GM12878 (cell line): ENCODE results near the gene HOOK1. TPM values are rescaled to one million over a fixed set of nuclear protein-coding genes. Genes with fewer than 3 reads are reported as not detected.

Experiments
- ATAC-seq: fragments of 200-7000 bp; cut with Tn5 transposase; 3 replicates; pipeline ENCODE4 v1.9.1; 2020; ENCODE audit warnings: mild to moderate bottlenecking, moderate library complexity
- BruUV-seq: library from RNA; stranded (reverse); fragments of 400-500 nt; replicated peaks from 2 replicates; lab custom pipeline; 2021; lab: Mats Ljungman, UMichigan
- CTCF ChIA-PET: fragments of 300-600 bp; sonication (Branson Sonifier 250); formaldehyde crosslinking; extraction: SDS; loops from one replicate; lab custom pipeline; 2021; ENCODE audit warnings: inconsistent platforms; lab: Yijun Ruan, JAX
- POLR2A ChIA-PET: fragments of 350-600 bp; formaldehyde crosslinking; extraction: SDS; loops from one replicate; lab custom pipeline; 2021; ENCODE audit warnings: inconsistent platforms; lab: Charles Lee
- RAD21 ChIA-PET: fragments of 300-600 bp; sonication (Branson Sonifier 250); formaldehyde crosslinking; loops from one replicate; lab custom pipeline; 2023; ENCODE audit warnings: antibody characterized with exemption; ENCODE audit not compliant: unreplicated experiment; lab: Charles Lee
- SMC1A ChIA-PET: fragments of 300-600 bp; sonication (Branson Sonifier 250); formaldehyde crosslinking; loops from one replicate; lab custom pipeline; 2023; ENCODE audit not compliant: unreplicated experiment, uncharacterized antibody; lab: Charles Lee
- DNase-seq: peaks from one replicate; pipeline ENCODE4 v3.0.0-alpha.2; 2011; ENCODE audit warnings: low read depth, low spot score
- FAIRE-seq: peaks from 3 replicates; lab custom pipeline; 2011; peaks lifted over from hg19 to GRCh38; lab: Jason Lieb, UNC
- H2AFZ ChIP-seq: 2 replicates; pipeline ENCODE4 v1.6.0; 2011; ENCODE audit warnings: low read depth, low read length, control low read depth; ENCODE audit not compliant: control insufficient read depth
- H3K27ac ChIP-seq: 2 replicates; pipeline ENCODE4 v1.5.1; 2011; ENCODE audit warnings: control low read depth; ENCODE audit not compliant: control insufficient read depth, insufficient read depth
- H3K27me3 ChIP-seq, 2 experiments: replicated peaks in 1 of 2; 2 replicates each; pipeline versions ENCODE4 v1.6.0 to v1.6.1; 2011; ENCODE audit warnings: low read length in 1 of 2; ENCODE audit not compliant: control insufficient read depth in 2 of 2, insufficient read depth in 2 of 2
- H3K36me3 ChIP-seq, 2 experiments: 2 replicates each; pipeline ENCODE4 v1.5.1; 2011; ENCODE audit warnings: low read length in 1 of 2; ENCODE audit not compliant: control insufficient read depth in 2 of 2, insufficient read depth in 2 of 2
- H3K4me1 ChIP-seq: 2 replicates; pipeline ENCODE4 v1.6.1; 2011; ENCODE audit warnings: mild to moderate bottlenecking, low read length, moderate library complexity, mixed read lengths; ENCODE audit not compliant: control insufficient read depth, insufficient read depth
- H3K4me2 ChIP-seq: 2 replicates; pipeline ENCODE4 v1.6.0; 2011; ENCODE audit warnings: control low read depth; ENCODE audit not compliant: control insufficient read depth, insufficient read depth
- H3K4me3 ChIP-seq: fragments of 200-600 bp; sonication (generic); 2 replicates; pipeline ENCODE4 v1.5.1; 2016
- H3K79me2 ChIP-seq: 2 replicates; pipeline ENCODE4 v1.6.0; 2011; ENCODE audit warnings: low read length; ENCODE audit not compliant: control insufficient read depth, insufficient read depth
- H3K9ac ChIP-seq: 2 replicates; pipeline ENCODE4 v1.8.0; 2011; ENCODE audit warnings: low read length, control low read depth, mixed read lengths; ENCODE audit not compliant: control insufficient read depth, insufficient read depth
- H3K9me3 ChIP-seq: replicated peaks from 3 replicates; pipeline ENCODE4 v1.5.1; 2011; ENCODE audit warnings: mild to moderate bottlenecking, low read length; ENCODE audit not compliant: control insufficient read depth, insufficient read depth
- H4K20me1 ChIP-seq: 2 replicates; pipeline ENCODE4 v1.6.0; 2011; ENCODE audit not compliant: control insufficient read depth, insufficient read depth
- BACH1 ChIP-seq: fragments of 450-650 bp; IDR thresholded peaks from 2 replicates; pipeline ENCODE4 v1.6.1; 2017; ENCODE audit warnings: mild to moderate bottlenecking, borderline replicate concordance
- BMI1 ChIP-seq: fragments of 450-650 bp; IDR thresholded peaks from 2 replicates; pipeline ENCODE4 v1.6.1; 2016; ENCODE audit warnings: mild to moderate bottlenecking, moderate library complexity, borderline replicate concordance
- CREM ChIP-seq: IDR thresholded peaks from 2 replicates; pipeline ENCODE4 v1.6.1; 2014; ENCODE audit warnings: antibody characterized with exemption, low read depth
- EED ChIP-seq: sonication (generic); IDR thresholded peaks from 2 replicates; pipeline ENCODE4 v1.6.1; 2016; ENCODE audit warnings: antibody characterized with exemption, low read depth
- ELK1 ChIP-seq: IDR thresholded peaks from 2 replicates; pipeline ENCODE4 v1.6.1; 2012; ENCODE audit warnings: low read depth, low read length, improper control_type of control experiment
- HDAC2 ChIP-seq: fragments of 200-600 bp; sonication (generic); IDR thresholded peaks from 2 replicates; pipeline ENCODE4 v1.6.1; 2017
- IRF5 ChIP-seq: fragments of 450-650 bp; IDR thresholded peaks from 2 replicates; pipeline ENCODE4 v1.6.1; 2017; ENCODE audit warnings: borderline replicate concordance
- JUNB ChIP-seq: IDR thresholded peaks from 2 replicates; pipeline ENCODE4 v1.6.1; 2016; ENCODE audit warnings: antibody characterized with exemption, mild to moderate bottlenecking
- MEF2A ChIP-seq: IDR thresholded peaks from 2 replicates; pipeline ENCODE4 v1.6.1; 2011; ENCODE audit warnings: low read depth, mild to moderate bottlenecking, low read length, moderate library complexity; ENCODE audit not compliant: insufficient read depth
- MLLT1 ChIP-seq: fragments of 450-650 bp; IDR thresholded peaks from 2 replicates; pipeline ENCODE4 v1.6.1; 2016; ENCODE audit warnings: mild to moderate bottlenecking
- MTA2 ChIP-seq: fragments of 450-650 bp; IDR thresholded peaks from 2 replicates; pipeline ENCODE4 v1.6.1; 2016; ENCODE audit warnings: low read depth, mild to moderate bottlenecking, moderate library complexity
- SKIL ChIP-seq: fragments of 450-650 bp; IDR thresholded peaks from 2 replicates; pipeline ENCODE4 v1.6.1; 2017; ENCODE audit warnings: mild to moderate bottlenecking, low read depth, inconsistent platforms; ENCODE audit not compliant: poor library complexity, severe bottlenecking
- STAT3 ChIP-seq: IDR thresholded peaks from 2 replicates; pipeline ENCODE4 v1.6.1; 2011; ENCODE audit warnings: low read depth, low read length, improper control_type of control experiment
- USF1 ChIP-seq: IDR thresholded peaks from 2 replicates; pipeline ENCODE4 v1.6.1; 2011; ENCODE audit warnings: borderline replicate concordance, low read depth, mild to moderate bottlenecking, moderate library complexity, mixed read lengths, low read length; ENCODE audit not compliant: insufficient read depth; ENCODE audit errors: extremely low read length
- WGBS: methylation state at CpG from one replicate; pipeline ENCODE4 v1.1.6; 2016; ENCODE audit warnings: low lambda C conversion rate; ENCODE audit not compliant: insufficient replicate concordance, insufficient coverage; ENCODE audit errors: missing lambda C conversion rate; 5-methylcytosine and 5-hydroxymethylcytosine counted together
- in situ Hi-C: fragments of 300-500 bp; cut with MboI; formaldehyde crosslinking; loops from 9 replicates; pipeline ENCODE4 v1.14.3; 2018; ENCODE audit warnings: mixed read lengths
- intact Hi-C: fragments of 100-400 bp; cut with micrococcal nuclease; formaldehyde crosslinking; loops from one replicate; pipeline ENCODE4 v1.14.2; 2022; ENCODE audit not compliant: unreplicated experiment
- polyA plus RNA-seq, 11 experiments: library from polyadenylated mRNA; depleted of rRNA in 4 of 11; unstranded in 6 of 11; stranded (reverse) in 5 of 11; fragments of >200 nt; fragmentation: Nextera tagmentation in 4 of 11; fragmentation: Illumina TruSeq in 1 of 11; extraction: Ambion mirVana in 4 of 11; extraction: Trizol in 1 of 11; gene quantifications; 1 replicate in 1 of 11; 2 replicates in 10 of 11; pipeline versions ENCODE4 v1.2.1 to v1.2.3, GENCODE V29; 2011 to 2016; ENCODE audit warnings: inconsistent platforms in 2 of 11, missing spikeins in 2 of 11, low read depth in 1 of 11
- total RNA-seq, 4 experiments: library from RNA; depleted of rRNA in 3 of 4; stranded (reverse); fragments of >200 nt in 3 of 4; fragmentation: Illumina TruSeq in 1 of 4; extraction: Trizol in 1 of 4; gene quantifications; 2 replicates each; pipeline versions ENCODE4 v1.2.1 to v1.2.3, GENCODE V29; 2013 to 2021

HOOK1 gene
- total and polyA plus RNA-seq, 10 of the 15 experiments (the other 5 are each of a cell fraction or from before 2014, with no cell fraction given), result 1.4 to 15.4 (median 3.7) TPM

GRCh38 chr1:59766227-59766855 lies 48.4 kb upstream of the HOOK1 start (continued):
- TF ChIP-seq ELK1, result no peak
- no peak for TF ChIP-seq STAT3
- TF ChIP-seq MTA2, result no peak
- TF ChIP-seq USF1, result no peak

- no peak overlapping the region for H3K4me3 ChIP-seq
- H3K4me1 ChIP-seq, result no peaks in the 10 kb centered on the region
- ChIA-PET SMC1A (interaction anchor here (0.6 to 1.1 kb wide), 3 partner anchors 9 to 1392 kb away, joined by 3 to 5 read pairs (median 3); no protein-coding TSS in a partner anchor), POLR2A (no interaction called here), RAD21 (interaction anchor here (0.9 kb wide), 1 partner anchor 67 kb away, joined by 3 read pairs; no protein-coding TSS in a partner anchor), CTCF (interaction anchor here (1.5 to 1.6 kb wide), 2 partner anchors 15 to 180 kb away, joined by 3 read pairs; no protein-coding TSS in a partner anchor)
- H3K27ac ChIP-seq, result no peak overlapping the region
- no TSS peak for BruUV-seq
- TF ChIP-seq SKIL (no peak), MEF2A (no peak), BMI1 (no peak), USF1 (no peak), IRF5 (no peak), MLLT1 (no peak), JUNB (no peak), BACH1 (no peak), EED (no peak), CREM (no peak), HDAC2 (no peak)
- 53% methylated on average over 2 of the region's 2 CpGs for WGBS
- no peak overlapping the region for H2AFZ ChIP-seq
- FAIRE-seq (no peak), DNase-seq (no peak), ATAC-seq (no peak)
- H4K20me1 ChIP-seq, result no peaks in the 10 kb centered on the region
- intact Hi-C loops, result no loop called here
- H3K36me3 ChIP-seq, result no peaks in the 10 kb centered on the region
- no peaks in the 10 kb centered on the region for H3K9me3 ChIP-seq
- in situ Hi-C loops, result no loop called here
- H3K4me2 ChIP-seq, result no peak overlapping the region
- no peak overlapping the region for H3K9ac ChIP-seq
- H3K79me2 ChIP-seq, result no peaks in the 10 kb centered on the region
- no peaks in the 10 kb centered on the region for H3K27me3 ChIP-seq
Observed at GRCh38 chr1:59767119-59767518, 47.6 kb upstream of the HOOK1 start.
